KG1 (cell line): Measurements from ENCODE around the gene CCDC91.
"Not testable (repeated sequence)": the region's sequence is repeated elsewhere in the genome, so short reads cannot be mapped to it uniquely, and the experiment has no call there.

Experiments used
- DNase-seq: peaks from one replicate; lab custom pipeline; 2025; lab: John Stamatoyannopoulos, UW

Gene CCDC91

DNA sequence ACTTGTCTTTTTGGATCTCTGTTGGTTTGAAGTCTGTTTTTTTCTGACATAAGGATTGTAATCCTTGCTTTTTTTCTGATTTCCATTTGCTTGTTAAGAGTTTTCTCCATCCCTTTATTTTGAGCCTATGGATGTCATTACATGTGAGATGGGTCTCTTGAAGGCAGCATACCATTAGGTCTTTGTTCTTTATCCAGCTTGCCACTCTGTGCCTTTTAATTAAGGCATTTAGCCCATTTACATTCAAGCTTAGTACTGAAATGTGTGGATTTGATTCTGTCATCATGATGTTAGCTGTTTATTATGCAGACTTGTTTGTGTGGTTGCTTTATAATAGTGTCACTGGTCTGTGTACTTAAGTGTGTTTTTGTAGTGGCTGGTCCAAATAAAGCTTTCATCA, 100.0 kb downstream of the CCDC91 start:
- no peak for DNase-seq

DNA sequence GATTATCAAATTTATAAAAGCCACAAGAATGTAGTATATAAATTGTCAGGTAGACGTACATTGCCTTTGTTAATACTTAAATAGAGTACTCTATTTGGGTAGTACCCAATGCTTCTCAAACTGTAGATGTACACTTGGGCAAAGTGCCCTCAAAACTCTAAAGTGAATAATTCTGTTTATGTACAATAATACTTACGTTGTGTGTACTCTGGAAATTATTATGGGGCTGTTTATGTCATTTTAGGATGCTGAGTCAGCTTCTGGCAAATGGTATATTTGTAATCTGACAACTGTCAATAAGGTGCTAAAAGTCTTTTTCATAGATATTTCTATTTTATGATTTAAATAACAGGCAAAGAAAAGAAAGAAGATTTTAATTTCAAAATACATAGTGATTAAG, 102.4 kb downstream of the CCDC91 start:
- no peak for DNase-seq

DNA sequence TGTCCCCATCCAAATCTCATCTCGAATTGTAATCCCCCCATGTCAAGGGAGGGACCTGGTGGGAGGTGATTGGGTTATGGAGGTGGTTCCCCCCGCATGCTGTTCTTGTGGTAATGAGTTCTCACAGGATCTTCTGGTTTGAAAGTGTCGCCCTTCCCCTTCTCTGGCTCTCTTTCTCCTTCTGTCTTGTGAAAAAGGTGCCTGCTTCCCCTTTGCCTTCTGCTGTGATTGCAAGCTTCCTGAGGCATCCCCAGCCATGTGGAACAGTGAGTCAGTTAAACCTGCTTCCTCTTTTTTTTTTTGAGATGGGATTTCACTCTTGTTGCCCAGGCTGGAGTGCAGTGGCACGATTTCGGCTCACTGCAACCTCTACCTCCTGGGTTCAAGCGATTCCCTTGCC, 104.0 kb downstream of the CCDC91 start:
- DNase-seq = no peak

DNA sequence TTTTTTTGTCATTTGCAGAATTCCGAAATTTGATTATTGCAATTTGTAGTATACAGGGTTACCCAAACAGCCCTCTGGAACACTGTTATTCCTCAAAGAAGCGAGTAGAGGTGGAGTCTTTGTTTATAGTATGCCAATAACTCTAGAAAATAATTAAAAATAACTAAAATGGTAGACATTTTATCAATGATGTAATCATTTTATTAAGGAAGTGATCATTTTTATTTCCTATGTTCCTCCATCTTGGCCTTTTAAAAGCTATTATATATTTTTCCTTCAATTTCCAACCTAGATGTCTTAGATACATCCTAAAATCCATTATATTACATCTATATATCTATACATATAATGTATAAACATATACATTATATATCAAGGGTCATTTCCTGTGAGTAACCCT, 106.0 kb downstream of the CCDC91 start:
- DNase-seq = no peak

GRCh38 chr12:28303192-28303591, 112.9 kb downstream of the CCDC91 start:
- no peak for DNase-seq

DNA sequence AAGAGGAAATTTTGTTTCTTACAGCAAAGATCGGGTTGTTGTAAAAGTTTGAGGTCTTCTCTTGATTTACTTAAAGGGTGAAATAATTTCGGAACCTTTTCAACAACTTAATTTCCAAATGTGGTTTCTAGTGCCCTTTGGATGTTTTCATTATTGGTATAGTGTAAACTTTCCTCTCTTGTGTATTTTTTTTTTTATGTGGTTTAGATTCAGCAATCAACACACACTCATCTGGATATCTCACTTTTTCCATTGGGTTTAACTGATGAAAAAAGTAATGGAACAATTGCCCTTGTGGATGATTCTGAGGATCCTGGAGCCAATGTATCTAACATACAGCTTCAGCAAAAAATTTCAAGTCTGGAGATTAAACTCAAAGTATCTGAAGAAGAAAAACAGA, 116.3 kb downstream of the CCDC91 start:
- DNase-seq = no peak

DNA sequence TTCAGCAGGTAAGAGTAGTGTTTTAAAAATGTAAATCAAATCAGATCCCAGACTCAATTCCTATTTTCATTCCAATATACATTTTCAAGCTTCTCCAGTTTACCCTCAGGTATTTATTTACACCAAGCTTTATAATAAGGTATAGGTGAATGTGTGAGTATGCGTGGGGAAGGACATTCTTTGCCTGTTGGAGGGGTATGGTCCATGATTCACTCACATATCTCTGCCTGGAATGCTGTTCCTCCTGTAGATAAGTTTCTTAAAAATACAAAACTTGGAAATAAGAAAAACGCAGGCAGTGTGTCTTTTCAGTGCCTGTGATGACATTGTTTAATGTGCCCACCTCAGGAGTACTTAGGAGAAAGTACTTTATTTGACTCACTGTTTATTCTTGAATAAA, 118.6 kb downstream of the CCDC91 start:
- no peak for DNase-seq

- DNase-seq = no peak
Observed at GRCh38 chr12:28313631-28314030, 123.4 kb downstream of the CCDC91 start.

GRCh38 chr12:28316049-28316448, 125.8 kb downstream of the CCDC91 start:
- no peak for DNase-seq

DNA sequence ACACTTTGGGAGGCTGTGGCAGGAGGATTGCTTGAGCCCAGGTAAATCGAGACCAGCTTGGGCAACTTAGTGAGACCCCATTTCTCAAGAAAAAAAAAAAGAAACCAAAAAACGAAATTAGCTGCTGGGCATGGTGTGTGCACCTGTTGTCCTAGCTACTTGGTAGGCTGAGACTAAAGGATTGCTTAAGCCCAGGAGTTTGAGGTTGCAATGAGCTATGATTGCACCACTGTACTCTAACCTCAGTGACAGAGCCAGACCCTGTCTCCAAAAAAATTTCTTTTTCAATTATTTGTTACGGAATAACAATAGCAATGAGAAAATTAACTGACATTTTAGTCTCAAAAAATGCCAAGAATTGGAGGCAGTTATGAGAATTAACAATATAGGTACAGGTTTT, 128.0 kb downstream of the CCDC91 start:
- DNase-seq = no peak

DNA sequence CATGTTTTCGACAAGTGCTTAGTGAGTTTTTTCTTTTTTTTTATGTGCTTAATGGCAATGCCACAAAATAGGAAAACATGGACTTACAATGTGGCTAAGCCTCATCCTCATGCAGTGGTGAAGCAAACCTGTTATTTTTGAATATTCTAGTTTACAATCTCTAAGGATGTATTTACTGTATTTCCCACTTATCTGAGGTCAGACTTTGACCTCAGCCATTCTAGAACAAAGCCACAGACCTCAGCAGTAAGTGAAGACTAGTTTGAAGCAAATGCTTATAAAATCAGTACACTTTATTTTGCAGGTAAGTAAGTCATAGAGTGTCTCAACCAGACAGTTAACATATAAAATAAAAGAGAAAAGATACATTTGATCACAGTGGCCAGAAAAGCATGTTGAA, 130.1 kb downstream of the CCDC91 start:
- no peak for DNase-seq

DNA sequence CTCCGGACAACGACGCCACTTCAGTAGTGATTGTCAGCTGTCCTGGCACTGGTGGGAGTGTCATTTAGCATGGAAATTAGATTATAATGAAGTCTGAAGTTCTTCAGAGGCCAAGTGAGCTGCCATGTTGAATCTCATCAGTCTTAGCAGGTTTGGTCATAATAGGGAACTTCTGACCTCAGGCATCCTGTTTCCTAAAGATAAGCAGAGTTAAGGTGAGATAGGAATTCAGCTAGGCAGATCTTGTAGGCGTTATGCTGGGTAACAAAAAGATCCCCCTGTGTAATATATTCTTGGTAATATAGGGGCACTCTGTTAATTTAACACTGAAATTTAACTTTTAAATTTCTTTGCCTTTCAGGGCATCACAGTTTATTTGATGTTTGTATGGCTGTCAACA, 137.5 kb downstream of the CCDC91 start:
- no peak for DNase-seq

DNA sequence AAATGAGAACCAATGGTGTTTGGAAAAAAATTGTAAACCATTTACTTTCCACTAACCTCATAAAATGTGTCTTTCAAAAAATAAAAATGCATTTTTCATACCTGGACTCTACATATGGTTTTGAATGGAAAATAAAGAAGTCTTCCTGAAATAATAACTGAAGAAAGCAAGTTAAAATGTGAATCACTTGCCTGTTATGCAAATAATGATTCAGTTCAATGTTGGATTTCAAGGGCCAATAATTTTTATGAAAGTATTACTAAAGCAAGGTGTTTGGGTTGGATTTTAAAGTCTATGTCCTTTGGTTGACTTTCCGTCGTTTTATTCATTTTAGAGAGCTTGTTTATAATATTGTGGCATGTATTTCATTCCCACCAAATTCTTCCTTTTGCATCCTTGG, 138.7 kb downstream of the CCDC91 start:
- no peak for DNase-seq

DNA sequence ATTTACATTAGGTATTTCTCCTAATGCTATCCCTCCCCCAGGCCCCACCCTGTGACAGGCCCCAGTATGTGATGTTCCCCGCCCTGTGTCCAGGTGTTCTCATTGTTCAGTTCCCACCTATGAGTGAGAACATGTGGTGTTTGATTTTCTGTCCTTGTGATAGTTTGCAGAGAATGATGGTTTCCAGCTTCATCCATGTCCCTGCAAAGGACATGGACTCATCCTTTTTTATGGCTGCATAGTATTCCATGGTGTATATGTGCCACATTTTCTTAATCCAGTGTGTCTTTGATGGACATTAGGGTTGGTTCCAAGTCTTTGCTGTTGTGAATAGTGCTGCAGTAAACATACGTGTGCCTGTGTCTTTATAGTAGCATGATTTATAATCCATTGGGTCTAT, 139.5 kb downstream of the CCDC91 start:
- not testable (repeated sequence) for DNase-seq

DNA sequence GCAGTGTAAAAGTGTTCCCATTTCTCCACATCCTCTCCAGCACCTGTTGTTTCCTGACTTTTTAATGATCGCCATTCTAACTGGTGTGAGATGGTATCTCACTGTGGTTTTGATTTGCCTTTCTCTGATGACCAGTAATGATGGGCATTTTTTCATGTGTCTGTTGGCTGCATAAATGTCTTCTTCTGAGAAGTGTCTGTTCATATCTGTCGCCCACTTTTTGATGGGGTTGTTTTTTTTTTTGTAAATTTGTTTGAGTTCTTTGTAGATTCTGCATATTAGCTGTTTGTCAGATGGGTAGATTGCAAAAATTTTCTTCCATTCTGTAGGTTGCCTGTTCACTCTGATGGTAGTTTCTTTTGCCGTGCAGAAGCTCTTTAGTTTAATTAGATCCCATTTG, 140.0 kb downstream of the CCDC91 start:
- not testable (repeated sequence) for DNase-seq

DNA sequence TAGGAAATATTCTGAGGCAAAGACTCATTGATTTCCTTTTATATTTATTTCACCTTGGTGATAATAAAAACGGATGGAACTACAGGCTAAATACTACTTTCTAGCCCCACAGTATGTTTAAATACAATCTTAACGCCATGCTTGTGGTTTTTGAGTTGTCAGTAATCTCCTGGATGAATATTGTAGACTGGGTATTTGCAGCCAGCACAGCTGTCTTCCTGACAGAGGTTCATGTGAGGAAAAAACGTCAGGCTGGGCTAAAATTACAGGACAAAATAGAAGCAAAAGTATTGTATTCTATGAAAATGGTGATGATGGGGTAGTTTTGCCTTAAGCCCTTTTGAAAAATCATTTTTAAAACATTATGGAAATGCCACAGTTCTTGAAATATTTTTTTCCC, 140.9 kb downstream of the CCDC91 start:
- no peak for DNase-seq

DNA sequence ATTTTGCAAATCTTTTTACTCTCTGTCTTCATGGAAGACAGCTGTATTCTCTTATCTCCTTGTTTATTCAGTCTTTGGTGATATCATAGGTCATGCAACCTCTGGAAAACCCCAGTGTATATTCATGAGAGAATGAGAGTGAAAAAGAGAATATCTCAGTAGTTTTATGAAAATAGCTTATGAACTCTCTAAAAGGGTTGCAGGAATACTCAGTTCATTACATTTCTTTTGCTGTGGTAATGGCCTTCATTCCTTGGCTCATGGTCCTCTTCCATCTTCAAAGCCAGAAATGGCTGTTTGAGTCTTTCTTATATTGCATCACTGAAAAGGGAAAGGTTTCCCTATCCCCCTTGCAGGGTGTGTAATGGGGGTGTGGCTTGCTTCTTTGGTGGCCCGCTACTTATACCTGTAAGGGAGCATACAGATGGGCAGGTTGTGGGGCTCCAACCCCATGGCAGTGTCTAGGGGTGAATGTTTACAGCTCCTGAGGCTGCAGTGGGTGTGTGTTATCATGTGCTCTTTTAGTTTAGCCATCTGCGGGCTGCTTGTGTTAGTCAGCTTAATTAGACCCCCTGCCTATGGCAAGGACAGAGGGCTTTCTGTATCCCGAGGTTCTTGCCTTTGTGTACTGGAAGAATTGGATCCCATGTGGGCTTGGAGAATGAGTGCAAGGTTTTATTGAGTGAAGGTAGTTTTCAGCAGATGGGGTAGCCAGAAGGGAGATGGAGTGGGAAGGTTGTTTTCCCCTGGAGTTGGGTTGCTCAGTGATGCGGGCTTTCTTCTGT, 150.2 kb downstream of the CCDC91 start:
- no peak for DNase-seq

DNA sequence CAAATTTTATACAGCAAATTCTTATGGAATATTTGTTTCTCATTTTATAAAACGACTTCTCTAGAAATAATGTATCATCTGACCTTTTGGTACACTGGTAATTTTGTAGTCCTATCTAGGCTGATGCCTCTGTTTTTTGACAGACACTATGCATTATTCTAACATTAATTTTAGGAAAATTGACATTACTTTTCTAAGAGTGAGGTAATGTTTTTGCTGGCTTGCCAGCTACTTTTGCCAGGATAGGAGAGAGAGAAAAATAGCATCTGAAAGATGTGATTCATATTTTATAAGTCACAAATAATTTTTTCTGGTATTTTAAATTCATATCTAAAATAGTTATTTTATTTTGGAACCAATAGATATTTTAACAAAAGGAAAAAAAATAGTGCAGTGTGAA, 153.5 kb downstream of the CCDC91 start:
- no peak for DNase-seq

- DNase-seq = no peak
Observed at GRCh38 chr12:28346567-28346966, 156.3 kb downstream of the CCDC91 start.

- no peak for DNase-seq
Observed at GRCh38 chr12:28349196-28349595, 158.9 kb downstream of the CCDC91 start.

DNA sequence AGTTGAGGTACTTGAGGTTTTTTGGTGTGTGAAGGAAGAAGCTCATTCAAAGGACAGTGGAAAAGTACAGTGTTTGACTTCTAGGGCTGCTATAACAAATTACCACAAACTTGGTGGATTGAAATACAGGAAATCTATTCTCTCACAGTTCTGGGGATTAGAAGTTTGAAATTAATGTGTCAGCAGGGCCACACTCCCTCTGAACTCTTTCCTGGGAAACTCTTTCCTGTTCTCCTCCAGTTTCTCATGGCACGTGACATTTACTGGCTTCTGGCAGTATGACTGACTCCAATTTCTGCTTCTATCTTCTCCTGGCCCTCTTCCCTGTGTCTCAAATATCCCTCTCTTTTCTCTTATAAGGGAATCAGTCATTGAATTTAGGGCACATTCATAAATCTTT, 160.2 kb downstream of the CCDC91 start:
- no peak for DNase-seq

DNA sequence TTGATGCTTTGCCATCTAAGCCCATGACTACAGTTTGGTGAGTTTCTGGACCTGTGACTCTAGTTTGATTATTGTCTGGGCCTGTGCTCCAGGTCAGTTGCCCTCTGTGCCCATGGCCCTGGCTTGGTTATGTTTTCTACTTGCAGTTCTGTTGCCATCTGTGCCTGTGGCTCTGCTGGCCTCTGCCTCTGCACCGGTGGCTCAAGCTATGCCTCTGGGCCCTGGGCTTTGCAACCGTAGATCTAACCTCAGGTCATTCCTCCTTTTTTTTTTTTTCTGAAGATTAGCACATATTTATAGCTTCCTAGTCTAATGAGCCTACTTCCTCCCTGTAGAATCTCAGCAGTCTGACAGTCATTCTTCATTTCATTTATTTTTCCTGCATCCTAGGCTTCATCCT, 161.2 kb downstream of the CCDC91 start:
- DNase-seq = no peak

GRCh38 chr12:28355161-28355560, 164.9 kb downstream of the CCDC91 start:
- no peak for DNase-seq

DNA sequence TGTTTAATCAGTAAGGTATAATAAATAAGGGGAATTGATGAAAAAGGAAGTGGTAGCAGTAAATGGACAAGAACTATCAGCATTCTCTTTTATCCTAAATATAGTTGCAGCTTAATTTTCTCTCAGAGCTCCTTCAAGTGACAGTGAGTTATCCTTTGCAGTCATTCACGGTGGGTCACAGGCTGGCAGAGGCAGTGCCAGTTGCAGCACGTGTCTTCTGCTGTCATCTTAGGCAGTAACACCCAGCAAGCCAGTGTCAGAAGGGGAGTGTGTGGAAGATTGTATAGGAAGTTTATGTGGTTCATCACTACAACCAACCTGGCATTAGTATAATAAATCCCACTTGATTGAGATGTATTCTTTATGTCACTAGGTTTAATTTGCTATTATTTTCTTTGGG, 170.0 kb downstream of the CCDC91 start:
- no peak for DNase-seq
